ENCODE data around the gene DIAPH1.

Gene DIAPH1

DNA sequence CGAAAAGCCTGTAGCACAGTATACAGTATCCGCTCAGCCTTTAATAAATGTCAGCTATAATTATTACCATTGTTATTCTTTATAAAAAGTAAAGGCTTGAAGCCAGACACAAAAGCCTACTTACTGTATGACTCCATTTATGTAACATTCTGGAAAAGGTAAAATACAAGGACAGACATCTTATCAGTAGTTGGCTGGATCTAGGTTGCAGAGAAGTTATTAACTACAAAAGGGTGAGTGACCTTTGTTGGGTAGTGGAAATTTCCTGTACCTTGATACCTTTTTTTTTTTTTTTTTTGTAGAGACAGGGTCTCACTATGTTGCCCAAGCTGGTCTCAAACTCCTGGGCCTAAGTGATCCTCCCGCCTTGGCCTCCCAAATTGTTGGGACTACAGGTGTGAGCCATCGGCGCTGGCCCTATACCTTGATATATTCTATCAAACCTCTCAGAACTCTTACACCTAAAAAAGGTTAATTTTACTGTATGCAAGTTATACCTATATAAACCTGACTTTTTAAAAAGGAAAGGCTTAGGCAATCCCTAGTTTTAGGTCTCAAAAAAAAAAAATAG, 11.9 kb upstream of the DIAPH1 start:
- no peaks in the 10 kb centered on the region for H3K9me3 ChIP-seq (ENCODE audit: control insufficient read depth in 2 of 2, low read length in 2 of 2)
- no peaks in the 10 kb centered on the region for H3K27me3 ChIP-seq (ENCODE audit: control insufficient read depth in 1 of 2, insufficient read depth in 2 of 2, low read length in 2 of 2)
- H3K4me3 ChIP-seq (ENCODE audit: low read length in 2 of 2) = no peak overlapping the region
- no peak overlapping the region for H3K9ac ChIP-seq (ENCODE audit: low read length in 2 of 2)
- H3K4me1 ChIP-seq (ENCODE audit: control insufficient read depth, insufficient read depth, low read length) = peaks cover 11% of the 10 kb centered on the region
- no peak overlapping the region for H3K27ac ChIP-seq (ENCODE audit: low read length)
- peaks cover 36 to 40% of the 10 kb centered on the region in 2 donors for H3K36me3 ChIP-seq (ENCODE audit: control insufficient read depth in 2 of 2, insufficient read depth in 2 of 2, low read length in 2 of 2)

DNA sequence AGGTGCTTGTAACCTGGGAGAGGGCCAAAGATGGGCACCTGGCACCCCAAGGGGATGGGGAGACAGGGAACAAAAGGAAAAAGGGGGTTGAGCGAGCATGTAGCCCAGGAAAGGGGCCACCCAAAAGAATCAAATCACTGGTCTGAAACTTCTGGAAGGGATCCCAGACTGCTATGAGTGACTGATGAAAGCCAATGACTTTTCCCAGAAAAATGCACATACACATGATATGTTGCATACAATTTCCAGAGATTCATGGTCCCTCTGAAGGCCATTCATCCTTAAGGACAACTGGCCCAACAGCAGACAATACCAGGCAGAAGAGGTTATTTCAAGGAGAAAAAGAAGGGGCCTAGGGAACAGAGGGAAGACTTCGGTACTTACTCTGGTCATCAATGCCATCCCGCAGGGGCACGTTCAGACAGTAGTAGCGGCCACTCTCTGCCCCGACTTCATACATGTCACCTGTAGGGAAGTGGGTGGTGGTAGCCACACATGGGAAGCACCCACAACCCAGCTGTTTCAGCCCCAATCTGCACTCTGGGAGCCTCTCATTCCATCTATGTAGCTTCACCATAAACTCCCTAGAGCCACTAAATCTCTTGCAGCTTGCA, 9.5 kb upstream of the DIAPH1 start:
- Histone ChIP-seq H3K9ac (ENCODE audit: low read length in 2 of 2) (no peak overlapping the region), H3K27ac (ENCODE audit: low read length) (no peak overlapping the region), H3K4me1 (ENCODE audit: control insufficient read depth, insufficient read depth, low read length) (no peaks in the 10 kb centered on the region), H3K9me3 (ENCODE audit: control insufficient read depth in 2 of 2, low read length in 2 of 2) (no peaks in the 10 kb centered on the region), H3K36me3 (ENCODE audit: control insufficient read depth in 2 of 2, insufficient read depth in 2 of 2, low read length in 2 of 2) (peaks cover 46 to 56% of the 10 kb centered on the region in 2 donors), H3K27me3 (ENCODE audit: control insufficient read depth in 1 of 2, insufficient read depth in 2 of 2, low read length in 2 of 2) (no peaks in the 10 kb centered on the region), H3K4me3 (ENCODE audit: low read length in 2 of 2) (no peak overlapping the region)

DNA sequence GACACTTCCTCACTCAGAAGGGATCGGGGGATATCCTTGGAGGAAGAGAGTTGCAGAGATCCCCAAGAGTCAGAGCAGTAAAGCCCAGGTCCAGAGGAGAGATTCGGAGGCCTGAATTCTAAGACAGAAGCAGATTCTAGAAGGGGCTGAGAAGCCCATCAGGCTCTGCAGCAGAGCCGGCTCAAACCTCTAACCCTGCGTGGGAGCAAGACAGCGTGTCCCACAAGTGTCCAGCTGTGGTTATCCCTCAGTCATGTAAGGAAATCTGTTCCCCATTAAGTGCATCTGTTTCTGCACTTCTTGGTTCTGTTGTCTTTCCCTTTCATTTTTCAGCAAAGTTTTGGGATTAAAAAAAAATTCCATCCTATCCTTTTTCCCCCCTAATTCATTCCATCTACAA, 4.8 kb upstream of the DIAPH1 start:
- Histone ChIP-seq H3K9me3 (ENCODE audit: control insufficient read depth in 2 of 2, low read length in 2 of 2) (no peaks in the 10 kb centered on the region), H3K27ac (ENCODE audit: low read length) (no peak overlapping the region), H3K36me3 (ENCODE audit: control insufficient read depth in 2 of 2, insufficient read depth in 2 of 2, low read length in 2 of 2) (peaks cover 46 to 61% of the 10 kb centered on the region in 2 donors), H3K27me3 (ENCODE audit: control insufficient read depth in 1 of 2, insufficient read depth in 2 of 2, low read length in 2 of 2) (no peaks in the 10 kb centered on the region), H3K9ac (ENCODE audit: low read length in 2 of 2) (no peak overlapping the region), H3K4me1 (ENCODE audit: control insufficient read depth, insufficient read depth, low read length) (peaks cover 2% of the 10 kb centered on the region), H3K4me3 (ENCODE audit: low read length in 2 of 2) (no peak overlapping the region)

- no peak overlapping the region for H3K4me3 ChIP-seq (ENCODE audit: low read length in 2 of 2)
- H3K27ac ChIP-seq (ENCODE audit: low read length) = no peak overlapping the region
- no peaks in the 10 kb centered on the region for H3K9me3 ChIP-seq (ENCODE audit: control insufficient read depth in 2 of 2, low read length in 2 of 2)
- H3K4me1 ChIP-seq (ENCODE audit: control insufficient read depth, insufficient read depth, low read length) = peaks cover 6% of the 10 kb centered on the region
- no peak overlapping the region for H3K9ac ChIP-seq (ENCODE audit: low read length in 2 of 2)
- peaks cover 41 to 56% of the 10 kb centered on the region in 2 donors for H3K36me3 ChIP-seq (ENCODE audit: control insufficient read depth in 2 of 2, insufficient read depth in 2 of 2, low read length in 2 of 2)
- H3K27me3 ChIP-seq (ENCODE audit: control insufficient read depth in 1 of 2, insufficient read depth in 2 of 2, low read length in 2 of 2) = no peaks in the 10 kb centered on the region
These were observed 4.4 kb upstream of the DIAPH1 start for GRCh38 chr5:141623186-141623585.

DNA sequence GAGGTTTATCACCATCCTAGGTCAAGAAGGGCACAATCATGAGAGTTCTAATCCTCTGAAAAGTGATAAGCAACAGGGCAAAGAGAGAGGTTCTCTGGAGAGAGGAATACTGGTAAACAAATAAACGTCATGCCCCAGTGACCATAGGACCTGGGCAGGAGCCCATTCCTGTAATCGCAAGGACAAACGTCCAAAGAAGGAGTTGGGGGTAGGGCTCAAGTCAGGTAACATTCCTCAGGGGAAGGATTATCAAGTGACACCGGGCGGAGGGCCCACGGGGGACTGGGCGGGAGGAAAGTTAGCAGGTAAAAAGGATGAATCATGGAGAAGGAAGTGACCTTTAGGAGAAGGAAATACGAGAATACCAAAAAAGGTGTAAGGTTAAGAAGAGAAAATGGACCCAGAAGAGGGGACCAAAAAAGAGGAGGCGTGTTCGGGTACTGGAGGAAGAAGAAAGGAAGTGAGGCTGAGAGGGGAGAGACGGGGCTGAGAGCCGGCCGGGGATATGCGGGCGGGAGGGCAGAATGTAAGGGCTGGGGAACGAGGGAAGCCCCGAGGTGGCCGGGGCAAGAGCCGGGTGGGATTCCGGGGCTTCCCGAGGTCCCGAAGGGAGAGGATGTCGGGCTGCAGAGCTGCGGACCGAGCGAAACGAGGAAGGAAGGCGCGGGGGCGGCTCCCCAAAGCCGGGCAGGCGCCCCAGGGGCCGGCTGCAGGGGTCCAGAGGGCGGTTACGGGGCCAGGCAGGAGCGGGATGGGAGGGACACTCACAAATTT, 583 bp downstream of the DIAPH1 start:
- Histone ChIP-seq H3K4me1 (ENCODE audit: control insufficient read depth, insufficient read depth, low read length) (peaks cover 11% of the 10 kb centered on the region), H3K4me3 (ENCODE audit: low read length in 2 of 2) (peak overlapping the region; percentile 38 to 77), H3K36me3 (ENCODE audit: control insufficient read depth in 2 of 2, insufficient read depth in 2 of 2, low read length in 2 of 2) (peaks cover 13 to 19% of the 10 kb centered on the region in 2 donors), H3K27me3 (ENCODE audit: control insufficient read depth in 1 of 2, insufficient read depth in 2 of 2, low read length in 2 of 2) (no peaks in the 10 kb centered on the region), H3K27ac (ENCODE audit: low read length) (peak overlapping the region; percentile 33), H3K9ac (ENCODE audit: low read length in 2 of 2) (peak overlapping the region; percentile 75 to 76), H3K9me3 (ENCODE audit: control insufficient read depth in 2 of 2, low read length in 2 of 2) (no peaks in the 10 kb centered on the region)

- H3K27me3 ChIP-seq (ENCODE audit: control insufficient read depth in 1 of 2, insufficient read depth in 2 of 2, low read length in 2 of 2) = no peaks in the 10 kb centered on the region
- peaks cover 11% of the 10 kb centered on the region for H3K4me1 ChIP-seq (ENCODE audit: control insufficient read depth, insufficient read depth, low read length)
- peak overlapping the region; percentile 75 to 76 for H3K9ac ChIP-seq (ENCODE audit: low read length in 2 of 2)
- peak overlapping the region; percentile 38 to 77 for H3K4me3 ChIP-seq (ENCODE audit: low read length in 2 of 2)
- peak overlapping the region; percentile 33 for H3K27ac ChIP-seq (ENCODE audit: low read length)
- H3K9me3 ChIP-seq (ENCODE audit: control insufficient read depth in 2 of 2, low read length in 2 of 2) = no peaks in the 10 kb centered on the region
- H3K36me3 ChIP-seq (ENCODE audit: control insufficient read depth in 2 of 2, insufficient read depth in 2 of 2, low read length in 2 of 2) = peaks cover 10 to 16% of the 10 kb centered on the region in 2 donors
These were observed 1.1 kb downstream of the DIAPH1 start for GRCh38 chr5:141617682-141618029.

DNA sequence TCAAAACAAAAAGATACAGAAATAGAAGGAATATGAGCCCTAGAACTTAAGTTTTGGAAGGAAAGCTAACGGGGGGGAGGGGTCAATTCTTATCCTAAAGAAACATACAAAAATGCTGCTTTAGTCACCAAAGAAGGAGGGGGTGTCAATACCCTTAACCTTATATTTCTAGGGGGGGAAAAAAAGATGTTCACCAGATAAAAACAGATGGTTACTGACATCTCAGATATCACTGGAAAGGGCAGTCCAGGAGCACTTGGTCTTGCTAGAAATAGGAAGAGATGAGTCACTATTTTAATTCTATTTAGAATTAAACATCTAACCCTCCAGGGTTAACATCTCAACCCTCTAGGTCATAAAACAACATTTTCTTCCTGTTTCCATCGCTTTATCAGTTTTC, 1.7 kb downstream of the DIAPH1 start:
- no peaks in the 10 kb centered on the region for H3K9me3 ChIP-seq (ENCODE audit: control insufficient read depth in 2 of 2, low read length in 2 of 2)
- H3K27me3 ChIP-seq (ENCODE audit: control insufficient read depth in 1 of 2, insufficient read depth in 2 of 2, low read length in 2 of 2) = no peaks in the 10 kb centered on the region
- H3K36me3 ChIP-seq (ENCODE audit: control insufficient read depth in 2 of 2, insufficient read depth in 2 of 2, low read length in 2 of 2) = peaks cover 10 to 14% of the 10 kb centered on the region in 2 donors
- peak overlapping the region in 1 of 2 donors; percentile 14 for H3K9ac ChIP-seq (ENCODE audit: low read length in 2 of 2)
- H3K4me1 ChIP-seq (ENCODE audit: control insufficient read depth, insufficient read depth, low read length) = peaks cover 11% of the 10 kb centered on the region
- H3K4me3 ChIP-seq (ENCODE audit: low read length in 2 of 2) = peak overlapping the region in 1 of 2 donors; percentile 77
- peak overlapping the region; percentile 33 for H3K27ac ChIP-seq (ENCODE audit: low read length)

- Histone ChIP-seq H3K27ac (ENCODE audit: low read length) (no peak overlapping the region), H3K9ac (ENCODE audit: low read length in 2 of 2) (no peak overlapping the region), H3K36me3 (ENCODE audit: control insufficient read depth in 2 of 2, insufficient read depth in 2 of 2, low read length in 2 of 2) (peaks cover 1 to 5% of the 10 kb centered on the region in 2 donors), H3K27me3 (ENCODE audit: control insufficient read depth in 1 of 2, insufficient read depth in 2 of 2, low read length in 2 of 2) (no peaks in the 10 kb centered on the region), H3K9me3 (ENCODE audit: control insufficient read depth in 2 of 2, low read length in 2 of 2) (no peaks in the 10 kb centered on the region), H3K4me1 (ENCODE audit: control insufficient read depth, insufficient read depth, low read length) (peaks cover 11% of the 10 kb centered on the region), H3K4me3 (ENCODE audit: low read length in 2 of 2) (no peak overlapping the region)
These were observed 2.6 kb downstream of the DIAPH1 start for GRCh38 chr5:141615991-141616720.

- no peaks in the 10 kb centered on the region for H3K9me3 ChIP-seq (ENCODE audit: control insufficient read depth in 2 of 2, low read length in 2 of 2)
- no peaks in the 10 kb centered on the region for H3K27me3 ChIP-seq (ENCODE audit: control insufficient read depth in 1 of 2, insufficient read depth in 2 of 2, low read length in 2 of 2)
- no peak overlapping the region for H3K27ac ChIP-seq (ENCODE audit: low read length)
- no peaks in the 10 kb centered on the region for H3K36me3 ChIP-seq (ENCODE audit: control insufficient read depth in 2 of 2, insufficient read depth in 2 of 2, low read length in 2 of 2)
- no peak overlapping the region for H3K9ac ChIP-seq (ENCODE audit: low read length in 2 of 2)
- H3K4me1 ChIP-seq (ENCODE audit: control insufficient read depth, insufficient read depth, low read length) = peaks cover 7% of the 10 kb centered on the region
- H3K4me3 ChIP-seq (ENCODE audit: low read length in 2 of 2) = no peak overlapping the region
These were observed 5.5 kb downstream of the DIAPH1 start for GRCh38 chr5:141613344-141613743.

GRCh38 chr5:141611289-141611688, 7.5 kb downstream of the DIAPH1 start:
- H3K36me3 ChIP-seq (ENCODE audit: control insufficient read depth in 2 of 2, insufficient read depth in 2 of 2, low read length in 2 of 2) = no peaks in the 10 kb centered on the region
- no peaks in the 10 kb centered on the region for H3K27me3 ChIP-seq (ENCODE audit: control insufficient read depth in 1 of 2, insufficient read depth in 2 of 2, low read length in 2 of 2)
- H3K9me3 ChIP-seq (ENCODE audit: control insufficient read depth in 2 of 2, low read length in 2 of 2) = no peaks in the 10 kb centered on the region
- H3K4me3 ChIP-seq (ENCODE audit: low read length in 2 of 2) = no peak overlapping the region
- no peak overlapping the region for H3K9ac ChIP-seq (ENCODE audit: low read length in 2 of 2)
- H3K4me1 ChIP-seq (ENCODE audit: control insufficient read depth, insufficient read depth, low read length) = no peaks in the 10 kb centered on the region
- no peak overlapping the region for H3K27ac ChIP-seq (ENCODE audit: low read length)
